ENCODE measurements around the gene KIF26B.

The KIF26B gene

DNA sequence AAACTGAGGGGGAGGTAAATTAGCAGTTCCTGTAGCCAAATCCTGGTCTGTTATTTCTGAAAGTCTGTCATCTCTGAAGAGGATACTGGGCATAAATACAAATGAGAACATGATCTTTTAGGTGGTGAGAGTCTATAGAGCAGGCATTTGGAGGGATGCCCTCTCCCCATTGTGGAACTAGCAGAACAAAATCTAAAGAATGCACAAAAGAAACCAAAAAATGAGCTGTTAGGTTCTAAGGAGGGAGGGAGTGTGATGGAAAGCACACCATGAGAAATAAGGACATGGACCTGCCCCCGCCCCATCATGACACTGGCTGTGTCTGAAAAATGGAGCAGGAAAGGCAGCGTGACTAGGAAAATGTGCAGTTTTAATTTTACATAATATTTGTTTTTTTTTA, 262.0 kb downstream of the KIF26B start:
- no peaks in the 10 kb centered on the region for H3K4me1 Mint-ChIP-seq
- no peak overlapping the region for H3K27ac Mint-ChIP-seq
- no peak overlapping the region for H3K4me3 Mint-ChIP-seq
- H3K36me3 Mint-ChIP-seq, result no peaks in the 10 kb centered on the region
- H3K27me3 Mint-ChIP-seq, result peaks cover 3% of the 10 kb centered on the region
- H3K9me3 Mint-ChIP-seq, result no peaks in the 10 kb centered on the region

GRCh38 chr1:245418077-245418476, 263.3 kb downstream of the KIF26B start:
- peaks cover 3% of the 10 kb centered on the region for H3K27me3 Mint-ChIP-seq
- H3K36me3 Mint-ChIP-seq, result no peaks in the 10 kb centered on the region
- H3K4me3 Mint-ChIP-seq, result no peak overlapping the region
- no peaks in the 10 kb centered on the region for H3K4me1 Mint-ChIP-seq
- H3K9me3 Mint-ChIP-seq, result no peaks in the 10 kb centered on the region
- H3K27ac Mint-ChIP-seq, result no peak overlapping the region

GRCh38 chr1:245419461-245419978, 264.7 kb downstream of the KIF26B start:
- H3K4me1 Mint-ChIP-seq, result no peaks in the 10 kb centered on the region
- H3K4me3 Mint-ChIP-seq, result no peak overlapping the region
- no peaks in the 10 kb centered on the region for H3K36me3 Mint-ChIP-seq
- no peaks in the 10 kb centered on the region for H3K9me3 Mint-ChIP-seq
- H3K27me3 Mint-ChIP-seq, result peaks cover 3% of the 10 kb centered on the region
- no peak overlapping the region for H3K27ac Mint-ChIP-seq

DNA sequence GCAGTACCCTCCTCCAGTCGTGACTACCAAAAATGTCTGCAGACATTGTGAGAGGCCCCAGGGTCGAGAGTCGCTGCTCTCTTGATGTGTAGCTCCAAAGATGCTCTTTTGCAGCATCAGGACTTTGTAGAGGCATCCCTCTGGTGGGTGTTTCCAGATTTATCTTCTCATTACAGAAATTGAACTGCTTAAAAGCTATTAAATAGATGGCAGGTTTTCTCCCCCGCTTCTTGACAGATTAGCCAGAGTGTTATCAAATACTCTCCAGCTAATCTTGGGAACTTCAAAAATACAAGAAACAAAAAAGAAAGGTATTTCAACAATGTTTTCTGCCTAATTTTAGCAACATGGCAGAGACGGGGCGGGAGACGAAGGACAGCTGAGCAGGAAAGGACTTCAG, 265.2 kb downstream of the KIF26B start:
- Mint-ChIP-seq H3K4me1 (no peaks in the 10 kb centered on the region), H3K4me3 (no peak overlapping the region), H3K36me3 (no peaks in the 10 kb centered on the region), H3K27me3 (peaks cover 3% of the 10 kb centered on the region), H3K9me3 (no peaks in the 10 kb centered on the region), H3K27ac (no peak overlapping the region)

DNA sequence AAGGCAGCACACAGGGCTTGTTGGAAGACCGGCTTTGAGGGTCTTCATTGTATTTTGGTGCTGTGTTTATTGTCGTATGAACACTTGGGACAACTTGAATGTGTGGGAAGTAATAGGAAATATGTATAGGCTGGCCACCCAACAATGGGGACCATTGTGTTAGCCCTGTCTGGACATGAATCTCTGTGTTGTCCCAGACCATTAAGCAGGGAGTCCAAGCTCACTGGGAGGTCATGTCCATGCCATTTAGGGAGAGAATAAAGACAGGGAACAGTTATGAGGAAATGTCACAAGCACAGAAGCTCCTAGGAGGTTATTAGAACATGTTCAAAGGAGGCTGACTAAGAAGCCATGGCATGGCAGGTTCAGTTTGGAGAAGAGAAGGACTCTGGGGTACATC, 266.1 kb downstream of the KIF26B start:
- Mint-ChIP-seq H3K27ac (no peak overlapping the region), H3K9me3 (no peaks in the 10 kb centered on the region), H3K27me3 (peaks cover 3% of the 10 kb centered on the region), H3K4me1 (no peaks in the 10 kb centered on the region), H3K36me3 (no peaks in the 10 kb centered on the region), H3K4me3 (no peak overlapping the region)

DNA sequence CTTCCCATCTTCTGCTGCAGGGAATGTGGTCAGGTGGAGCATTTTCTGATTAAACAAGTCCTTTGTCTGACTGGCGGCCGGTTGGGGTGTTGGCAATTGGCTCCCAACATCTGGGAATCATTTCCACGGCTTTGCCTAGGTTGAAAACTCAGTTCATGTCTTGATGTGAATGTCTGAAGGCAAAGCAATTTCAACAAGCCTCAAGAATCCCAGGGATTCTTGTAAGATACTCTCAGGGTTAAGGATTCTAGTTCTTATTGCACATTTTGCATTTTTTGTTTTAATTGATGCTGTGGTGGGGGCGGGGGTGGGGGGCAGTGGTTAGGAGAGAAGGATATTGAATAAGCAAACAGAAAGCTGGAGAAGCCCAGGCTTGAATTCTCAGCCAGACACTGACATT, 273.9 kb downstream of the KIF26B start:
- no peaks in the 10 kb centered on the region for H3K4me1 Mint-ChIP-seq
- H3K27ac Mint-ChIP-seq, result no peak overlapping the region
- no peak overlapping the region for H3K4me3 Mint-ChIP-seq
- H3K36me3 Mint-ChIP-seq, result no peaks in the 10 kb centered on the region
- H3K9me3 Mint-ChIP-seq, result no peaks in the 10 kb centered on the region
- no peaks in the 10 kb centered on the region for H3K27me3 Mint-ChIP-seq

- H3K4me3 Mint-ChIP-seq, result no peak overlapping the region
- no peaks in the 10 kb centered on the region for H3K9me3 Mint-ChIP-seq
- no peak overlapping the region for H3K27ac Mint-ChIP-seq
- H3K27me3 Mint-ChIP-seq, result no peaks in the 10 kb centered on the region
- H3K4me1 Mint-ChIP-seq, result no peaks in the 10 kb centered on the region
- H3K36me3 Mint-ChIP-seq, result no peaks in the 10 kb centered on the region
These were observed 276.9 kb downstream of the KIF26B start for GRCh38 chr1:245431706-245432105.

DNA sequence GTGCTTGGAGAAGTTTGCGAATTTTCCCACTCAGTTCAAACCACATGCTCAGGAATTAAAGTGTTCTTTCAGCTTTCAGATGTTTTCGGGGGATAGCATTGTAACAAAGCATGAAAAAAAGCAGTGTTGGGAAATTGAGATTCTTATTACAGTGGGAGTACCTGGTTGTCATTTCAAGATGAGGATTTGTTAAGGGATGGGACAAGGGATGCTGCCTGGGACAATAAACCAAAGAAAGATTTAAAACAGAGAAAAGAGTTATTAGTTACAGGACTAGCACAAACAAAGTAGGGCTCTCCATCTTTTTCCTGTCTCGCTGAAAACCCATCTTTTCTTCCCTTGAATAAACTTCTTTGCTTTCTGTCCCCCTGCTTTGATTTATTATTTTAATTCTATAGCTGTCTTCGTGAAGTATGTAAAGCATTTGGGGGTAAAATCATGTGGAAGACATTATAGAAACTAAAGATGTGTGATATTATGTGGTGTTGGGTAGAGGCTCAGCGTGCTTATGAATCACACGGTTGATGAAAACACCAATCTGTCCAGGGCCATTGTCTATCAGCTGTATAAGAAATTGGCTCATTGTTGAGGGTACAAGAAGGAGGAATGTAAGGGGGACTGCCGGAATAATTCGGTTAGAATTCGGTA, 277.6 kb downstream of the KIF26B start:
- no peaks in the 10 kb centered on the region for H3K9me3 Mint-ChIP-seq
- peaks cover 3% of the 10 kb centered on the region for H3K27me3 Mint-ChIP-seq
- H3K4me3 Mint-ChIP-seq, result no peak overlapping the region
- no peaks in the 10 kb centered on the region for H3K4me1 Mint-ChIP-seq
- no peak overlapping the region for H3K27ac Mint-ChIP-seq
- no peaks in the 10 kb centered on the region for H3K36me3 Mint-ChIP-seq

GRCh38 chr1:245433561-245433960, 278.8 kb downstream of the KIF26B start:
- Mint-ChIP-seq H3K4me3 (no peak overlapping the region), H3K27ac (no peak overlapping the region), H3K36me3 (no peaks in the 10 kb centered on the region), H3K4me1 (no peaks in the 10 kb centered on the region), H3K27me3 (peaks cover 6% of the 10 kb centered on the region), H3K9me3 (no peaks in the 10 kb centered on the region)

DNA sequence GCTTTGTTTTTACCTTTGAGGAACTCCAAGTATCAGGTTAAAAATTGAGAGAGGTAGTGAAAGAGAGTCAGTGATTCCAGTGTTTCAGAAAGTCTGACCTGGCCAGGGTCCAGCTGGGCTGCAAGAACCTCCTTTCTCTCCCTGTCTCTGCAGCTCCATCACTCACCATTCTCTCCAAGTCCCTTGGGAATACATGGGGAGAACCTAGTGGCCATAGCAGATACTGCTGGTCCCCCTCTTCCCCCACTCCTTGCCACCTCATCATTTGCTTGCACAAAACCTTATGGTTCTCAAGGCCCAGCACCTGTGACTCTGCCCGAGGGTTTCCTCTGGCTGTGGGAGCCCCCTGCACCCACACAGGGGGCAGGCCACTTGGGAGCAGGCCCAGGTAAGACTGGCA, 279.5 kb downstream of the KIF26B start:
- H3K27ac Mint-ChIP-seq, result no peak overlapping the region
- H3K36me3 Mint-ChIP-seq, result no peaks in the 10 kb centered on the region
- H3K4me1 Mint-ChIP-seq, result no peaks in the 10 kb centered on the region
- H3K4me3 Mint-ChIP-seq, result no peak overlapping the region
- H3K9me3 Mint-ChIP-seq, result no peaks in the 10 kb centered on the region
- H3K27me3 Mint-ChIP-seq, result peaks cover 7% of the 10 kb centered on the region

DNA sequence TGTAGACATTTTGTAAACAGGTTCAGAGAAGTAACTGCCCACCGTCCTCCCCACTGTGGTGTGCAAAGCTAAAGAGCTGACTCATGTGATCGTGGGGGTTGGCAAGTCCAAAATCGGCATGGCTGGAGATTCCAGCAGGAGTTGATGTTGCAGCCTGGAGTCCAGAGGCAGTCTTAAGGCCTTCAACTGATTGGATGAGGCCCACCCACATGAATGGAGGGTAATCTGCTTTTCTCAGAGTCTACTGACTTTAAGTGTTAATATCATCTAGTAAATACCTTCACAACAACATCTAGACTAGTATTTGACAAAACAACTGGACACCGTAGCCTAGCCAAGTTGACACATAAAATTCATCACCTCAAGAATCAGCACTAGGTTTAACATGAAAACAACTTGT, 281.6 kb downstream of the KIF26B start:
- H3K9me3 Mint-ChIP-seq, result no peaks in the 10 kb centered on the region
- no peak overlapping the region for H3K27ac Mint-ChIP-seq
- H3K4me3 Mint-ChIP-seq, result no peak overlapping the region
- no peaks in the 10 kb centered on the region for H3K36me3 Mint-ChIP-seq
- H3K27me3 Mint-ChIP-seq, result peaks cover 19% of the 10 kb centered on the region
- H3K4me1 Mint-ChIP-seq, result no peaks in the 10 kb centered on the region

DNA sequence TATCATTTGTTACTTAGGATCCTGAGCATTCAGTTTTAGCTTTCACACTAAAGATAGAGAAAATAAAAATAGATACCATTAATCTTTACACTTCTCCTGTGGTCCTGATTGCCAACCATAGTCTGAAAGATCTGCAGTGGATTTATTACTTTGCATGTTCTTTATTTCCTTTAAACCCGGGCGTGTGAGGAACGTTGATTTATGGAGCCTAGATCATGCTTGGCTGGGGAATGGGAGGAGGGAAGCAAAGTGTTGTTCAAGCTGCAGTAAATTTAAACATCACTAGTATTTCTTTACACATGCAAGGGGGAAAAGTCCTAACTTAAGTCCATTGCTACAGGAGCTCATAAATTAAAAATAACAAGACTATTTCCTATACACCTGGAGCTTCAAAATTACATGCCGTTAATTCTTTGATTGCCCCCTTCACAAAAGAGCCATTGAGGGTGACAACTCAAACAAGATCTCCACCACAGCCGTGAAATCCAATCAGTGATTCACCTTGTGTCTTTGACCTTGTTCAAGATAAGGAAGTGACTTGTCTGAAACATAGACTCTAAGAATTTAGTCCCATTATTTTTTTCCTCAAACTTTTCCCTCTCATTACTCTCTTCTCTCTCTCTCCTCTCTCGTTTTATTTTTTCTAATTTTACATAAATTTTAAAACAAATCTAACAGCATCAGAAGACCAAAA, 282.7 kb downstream of the KIF26B start:
- H3K9me3 Mint-ChIP-seq, result no peaks in the 10 kb centered on the region
- no peaks in the 10 kb centered on the region for H3K4me1 Mint-ChIP-seq
- H3K27me3 Mint-ChIP-seq, result peaks cover 23% of the 10 kb centered on the region
- H3K4me3 Mint-ChIP-seq, result no peak overlapping the region
- no peak overlapping the region for H3K27ac Mint-ChIP-seq
- H3K36me3 Mint-ChIP-seq, result no peaks in the 10 kb centered on the region

- Mint-ChIP-seq H3K27me3 (peaks cover 23% of the 10 kb centered on the region), H3K27ac (no peak overlapping the region), H3K9me3 (no peaks in the 10 kb centered on the region), H3K4me3 (no peak overlapping the region), H3K36me3 (no peaks in the 10 kb centered on the region), H3K4me1 (no peaks in the 10 kb centered on the region)
These were observed 286.1 kb downstream of the KIF26B start for GRCh38 chr1:245440922-245441321.

DNA sequence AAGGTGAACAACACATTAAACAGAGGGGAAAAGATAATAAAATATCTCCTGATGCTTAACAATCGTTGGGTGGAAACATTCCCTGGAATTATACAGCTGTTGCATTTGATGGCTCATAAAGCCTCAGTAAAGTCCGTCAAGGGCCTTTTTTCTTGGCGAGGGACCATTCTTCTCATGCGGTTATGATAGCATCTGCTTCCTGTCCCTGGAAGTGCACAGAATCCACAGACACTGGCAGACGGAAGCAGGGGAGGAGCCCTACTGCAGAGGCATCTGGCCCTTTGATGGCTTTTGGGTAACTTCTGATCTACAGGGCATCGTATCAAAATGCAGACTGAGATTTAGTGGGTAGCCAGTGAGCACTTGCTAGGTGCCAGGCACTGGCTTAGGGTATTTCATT, 286.9 kb downstream of the KIF26B start:
- Mint-ChIP-seq H3K36me3 (no peaks in the 10 kb centered on the region), H3K4me3 (no peak overlapping the region), H3K27me3 (peaks cover 23% of the 10 kb centered on the region), H3K27ac (no peak overlapping the region), H3K9me3 (no peaks in the 10 kb centered on the region), H3K4me1 (no peaks in the 10 kb centered on the region)

DNA sequence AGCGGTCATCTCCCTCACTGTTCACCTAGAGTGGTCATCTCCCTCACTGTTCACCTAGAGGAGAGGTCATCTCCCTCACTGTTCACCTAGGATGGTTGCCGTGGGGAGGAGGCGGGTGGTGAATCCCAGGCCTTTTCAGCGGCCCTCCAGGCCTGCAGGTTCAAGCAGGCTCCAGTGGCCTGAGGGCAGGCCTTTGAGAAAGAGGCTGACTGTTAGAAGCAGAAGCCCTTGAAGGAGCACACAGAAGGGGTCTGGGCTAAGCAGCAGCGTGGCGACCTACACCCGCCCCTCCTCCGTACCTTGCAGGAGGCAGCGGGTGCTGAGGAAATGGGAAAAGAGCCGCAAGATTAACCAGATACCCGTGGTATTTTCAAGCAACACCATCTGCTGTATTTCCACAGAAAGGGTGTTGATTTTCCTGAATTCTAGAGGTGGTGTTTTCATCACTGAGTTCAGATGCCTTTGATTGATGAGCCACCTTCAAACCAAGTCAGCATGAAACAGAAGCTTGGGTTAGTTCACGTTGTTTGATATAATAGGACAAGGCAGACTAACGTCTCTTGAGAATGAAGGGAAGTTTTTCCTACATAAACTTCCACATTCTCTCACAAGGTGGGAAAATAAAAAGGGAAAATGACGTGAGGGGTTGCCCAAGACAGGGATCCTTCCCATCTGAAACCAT, 289.5 kb downstream of the KIF26B start:
- Mint-ChIP-seq H3K4me3 (no peak overlapping the region), H3K27me3 (peaks cover 16% of the 10 kb centered on the region), H3K36me3 (no peaks in the 10 kb centered on the region), H3K4me1 (no peaks in the 10 kb centered on the region), H3K9me3 (no peaks in the 10 kb centered on the region), H3K27ac (no peak overlapping the region)

- Mint-ChIP-seq H3K36me3 (no peaks in the 10 kb centered on the region), H3K4me1 (no peaks in the 10 kb centered on the region), H3K27me3 (peaks cover 12% of the 10 kb centered on the region), H3K27ac (no peak overlapping the region), H3K9me3 (no peaks in the 10 kb centered on the region), H3K4me3 (no peak overlapping the region)
These were observed 290.2 kb downstream of the KIF26B start for GRCh38 chr1:245444945-245445344.

Measured in activated naive CD4-positive, alpha-beta T cell treated with anti-CD3 and anti-CD28 coated beads, Interleukin-2, amount 50 U/mL, for 24 hours (primary cell).